Endothelial cell of hepatic sinusoid (primary cell): ENCODE data around the gene RPH3AL.
"Not testable (repeated sequence)": the region's sequence is repeated elsewhere in the genome, so short reads cannot be mapped to it uniquely, and the experiment has no call there.

ENCODE experiments used
- in situ Hi-C: cut with HindIII; loops from 2 replicates; pipeline ENCODE4 v1.10.0; 2017; ENCODE audit warnings: low sequenced_read_pairs

Gene RPH3AL

GRCh38 chr17:228951-229708 lies 123.5 kb downstream of the RPH3AL start:
- in situ Hi-C loops: no loop called here

GRCh38 chr17:227946-228615 lies 124.5 kb downstream of the RPH3AL start:
- in situ Hi-C loops: no loop called here

GRCh38 chr17:227078-227945 lies 125.3 kb downstream of the RPH3AL start:
- in situ Hi-C loops: no loop called here

- in situ Hi-C loops: no loop called here
Observed at GRCh38 chr17:226108-227077, 126.2 kb downstream of the RPH3AL start.

- in situ Hi-C loops: no loop called here
Observed at GRCh38 chr17:225551-225950, 127.1 kb downstream of the RPH3AL start.

- in situ Hi-C loops: not testable (repeated sequence)
Observed at GRCh38 chr17:224576-224975, 128.0 kb downstream of the RPH3AL start.

GRCh38 chr17:223723-224471 lies 128.7 kb downstream of the RPH3AL start:
- in situ Hi-C loops: no loop called here

- in situ Hi-C loops: no loop called here
Observed at GRCh38 chr17:222172-222571, 130.4 kb downstream of the RPH3AL start.

GRCh38 chr17:219696-220095 lies 132.9 kb downstream of the RPH3AL start:
- in situ Hi-C loops: no loop called here

- in situ Hi-C loops: no loop called here
Observed at GRCh38 chr17:218432-219110, 134.0 kb downstream of the RPH3AL start.

- in situ Hi-C loops: no loop called here
Observed at GRCh38 chr17:216625-217024, 136.0 kb downstream of the RPH3AL start.

- in situ Hi-C loops: not testable (repeated sequence)
Observed at GRCh38 chr17:215563-216478, 136.8 kb downstream of the RPH3AL start.

- in situ Hi-C loops: no loop called here
Observed at GRCh38 chr17:214881-215331, 137.7 kb downstream of the RPH3AL start.

- in situ Hi-C loops: no loop called here
Observed at GRCh38 chr17:213286-214105, 139.1 kb downstream of the RPH3AL start.

- in situ Hi-C loops: no loop called here
Observed at GRCh38 chr17:210402-210801, 142.2 kb downstream of the RPH3AL start.

GRCh38 chr17:208429-208828 lies 144.2 kb downstream of the RPH3AL start:
- in situ Hi-C loops: no loop called here

GRCh38 chr17:207775-208174 lies 144.8 kb downstream of the RPH3AL start:
- in situ Hi-C loops: no loop called here
